Activated CD4-positive, alpha-beta T cell treated with anti-CD3 and anti-CD28 coated beads, Interleukin-2, amount 10 ng/mL, durations not matched to agents 24 days and 14 days (primary cell): Measurements from ENCODE around the gene SPATA24. TPM values are rescaled to one million over a fixed set of nuclear protein-coding genes. Genes with fewer than 3 reads are reported as not detected.
"Not testable (repeated sequence)": the region's sequence is repeated elsewhere in the genome, so short reads cannot be mapped to it uniquely, and the experiment has no call there.

ENCODE experiments used
- DNase-seq: peaks from one replicate; pipeline ENCODE4 v3.0.0; 2022
- H3K27ac Mint-ChIP-seq: one replicate; pipeline ENCODE4 v1.8.0; 2022; ENCODE audit warnings: mild to moderate bottlenecking, mixed read lengths
- H3K27me3 Mint-ChIP-seq: one replicate; pipeline ENCODE4 v1.8.0; 2022; ENCODE audit warnings: mixed read lengths
- H3K36me3 Mint-ChIP-seq: one replicate; pipeline ENCODE4 v1.8.0; 2022; ENCODE audit warnings: low read depth, mild to moderate bottlenecking, mixed read lengths
- H3K4me1 Mint-ChIP-seq: one replicate; pipeline ENCODE4 v1.8.0; 2021; ENCODE audit warnings: mixed read lengths
- H3K4me3 Mint-ChIP-seq: one replicate; pipeline ENCODE4 v1.8.0; 2022; ENCODE audit warnings: mild to moderate bottlenecking, moderate library complexity, mixed read lengths
- H3K9me3 Mint-ChIP-seq: one replicate; pipeline ENCODE4 v1.8.0; 2021; ENCODE audit warnings: mixed read lengths
- intact Hi-C: fragments of 100-400 bp; cut with micrococcal nuclease; formaldehyde crosslinking; loops from one replicate; pipeline ENCODE4 v1.15.1; 2023
- total RNA-seq: library from RNA; stranded (reverse); gene quantifications from 2 replicates; pipeline ENCODE4 v1.2.3, GENCODE V29; 2022

SPATA24 gene
- total RNA-seq, 1 donor from 2014 or later, result 4.2 TPM

GRCh38 chr5:139387611-139388197, 16.2 kb downstream of the SPATA24 start:
- Mint-ChIP-seq H3K27ac (peak overlapping the region; percentile 60), H3K9me3 (no peaks in the 10 kb centered on the region), H3K27me3 (no peaks in the 10 kb centered on the region), H3K4me3 (peak overlapping the region; percentile 77), H3K4me1 (peaks cover 67% of the 10 kb centered on the region), H3K36me3 (peaks cover 8% of the 10 kb centered on the region)
- no peak for DNase-seq
- intact Hi-C loops, result no loop called here

GRCh38 chr5:139386956-139387355, 16.9 kb downstream of the SPATA24 start:
- intact Hi-C loops, H3K36me3 Mint-ChIP-seq, H3K27me3 Mint-ChIP-seq, H3K4me3 Mint-ChIP-seq, H3K9me3 Mint-ChIP-seq, DNase-seq: not testable (repeated sequence)
- Mint-ChIP-seq H3K27ac (peak overlapping the region; percentile 63), H3K4me1 (peaks cover 67% of the 10 kb centered on the region)

DNA sequence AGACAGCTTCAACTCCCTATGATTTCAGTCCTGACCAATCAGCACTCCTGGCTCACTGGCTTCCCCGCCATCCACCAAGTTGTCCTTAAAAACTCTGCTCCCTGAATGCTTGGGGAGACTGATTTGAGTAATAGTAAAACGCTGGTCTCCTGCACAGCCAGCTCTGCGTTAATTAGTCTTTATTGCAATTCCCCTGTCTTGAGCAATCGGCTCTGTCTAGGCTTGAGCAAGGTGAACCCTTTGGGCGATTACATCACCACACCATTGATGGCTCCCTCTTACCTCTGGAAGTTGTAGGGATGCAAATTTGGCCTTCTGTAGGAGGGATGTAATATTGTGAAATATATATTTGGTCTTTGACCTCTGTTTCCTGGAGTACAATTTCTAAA, 17.8 kb downstream of the SPATA24 start:
- peak overlapping the region; percentile 92 for H3K27ac Mint-ChIP-seq
- peak overlapping the region; percentile 84 for H3K4me3 Mint-ChIP-seq

DNA sequence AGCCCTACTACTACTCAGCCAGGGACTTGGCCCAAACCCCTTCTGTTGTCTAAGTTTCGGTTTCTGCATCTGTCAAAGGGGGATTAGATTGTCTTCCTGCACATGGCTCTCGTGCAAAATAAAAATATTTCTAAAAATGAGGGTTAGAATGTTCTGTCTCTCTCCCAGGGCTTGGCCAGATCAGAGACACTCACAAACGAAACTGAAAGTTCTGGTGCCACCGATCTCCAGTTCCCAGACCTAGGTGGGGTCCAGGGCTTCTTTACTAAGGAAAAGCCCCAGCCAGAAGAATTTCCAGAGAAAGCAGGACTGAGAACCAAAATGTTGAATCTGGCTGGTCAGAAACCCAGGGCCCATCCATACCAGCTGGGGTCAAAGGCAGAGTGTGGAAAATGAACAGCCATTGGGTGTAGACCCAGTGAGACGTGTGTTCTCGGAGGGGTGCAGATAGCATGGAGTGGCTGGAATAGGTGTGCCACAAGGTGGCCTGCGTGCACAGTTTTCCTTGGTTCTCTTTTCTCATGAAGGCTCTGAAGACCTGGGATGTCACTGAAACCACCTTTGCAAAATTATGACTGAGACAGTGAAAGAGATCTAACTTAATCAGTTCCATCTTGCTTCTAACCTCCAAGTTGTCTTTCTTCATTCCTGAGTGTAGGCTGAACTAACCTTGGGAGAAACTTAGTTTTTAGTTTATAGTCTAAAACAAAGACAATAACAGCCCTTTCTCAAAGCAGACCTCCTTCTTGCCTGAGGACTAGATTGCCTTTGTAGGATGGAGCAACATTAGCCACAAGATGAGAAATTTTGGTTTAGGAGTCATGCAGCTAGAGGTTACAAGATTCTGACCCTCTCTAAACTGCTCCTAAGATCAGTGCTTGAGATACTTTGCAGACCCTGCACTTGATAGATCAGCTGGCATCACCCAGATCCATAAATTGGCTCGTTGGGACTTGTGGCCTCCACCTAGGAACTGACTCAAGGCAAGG, 18.5 kb downstream of the SPATA24 start:
- DNase-seq, result peak; percentile 82
- Mint-ChIP-seq H3K9me3 (no peaks in the 10 kb centered on the region), H3K4me3 (peak overlapping the region; percentile 84), H3K27ac (peak overlapping the region; percentile 92), H3K4me1 (peaks cover 52% of the 10 kb centered on the region), H3K27me3 (no peaks in the 10 kb centered on the region), H3K36me3 (peaks cover 3% of the 10 kb centered on the region)
- intact Hi-C loops, result loop anchor here (2.0 kb wide), 1 partner anchor 15 kb away; no protein-coding TSS in a partner anchor

More for the DNA sequence above, 17.8 kb downstream of the SPATA24 start:
- no peak for DNase-seq
- Mint-ChIP-seq H3K4me1 (peaks cover 59% of the 10 kb centered on the region), H3K9me3 (no peaks in the 10 kb centered on the region), H3K36me3 (peaks cover 3% of the 10 kb centered on the region), H3K27me3 (no peaks in the 10 kb centered on the region)
- intact Hi-C loops, result no loop called here

DNA sequence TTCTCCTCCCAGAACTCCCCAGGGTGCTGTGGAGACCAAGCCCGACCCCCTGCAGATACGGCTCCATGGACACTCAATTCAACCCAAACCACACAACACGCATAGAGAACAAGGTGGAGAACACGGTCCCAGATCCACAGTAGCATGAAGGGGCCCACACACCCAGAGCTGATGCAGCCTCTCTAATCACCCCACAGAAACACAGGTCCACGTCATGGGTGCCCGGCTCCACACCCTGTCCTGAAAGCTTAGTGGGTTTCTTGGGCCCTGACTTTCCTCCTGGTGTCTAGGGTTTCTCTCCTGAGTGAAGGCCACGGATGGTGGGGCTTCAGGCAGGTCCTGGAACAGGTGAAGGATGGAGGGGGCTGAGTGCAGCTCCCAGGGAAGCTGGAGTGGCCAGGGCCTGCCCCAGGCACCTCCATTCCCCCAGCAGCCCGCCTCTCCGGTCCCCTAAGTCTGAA, 19.3 kb downstream of the SPATA24 start:
- H3K27me3 Mint-ChIP-seq, result no peaks in the 10 kb centered on the region
- no peak for DNase-seq
- H3K4me3 Mint-ChIP-seq, result peak overlapping the region; percentile 84
- H3K9me3 Mint-ChIP-seq, result no peaks in the 10 kb centered on the region
- H3K36me3 Mint-ChIP-seq, result peaks cover 3% of the 10 kb centered on the region
- H3K27ac Mint-ChIP-seq, result peak overlapping the region; percentile 92
- intact Hi-C loops, result loop anchor here (2.0 kb wide), 1 partner anchor 14 kb away; no protein-coding TSS in a partner anchor
- H3K4me1 Mint-ChIP-seq, result peaks cover 44% of the 10 kb centered on the region

GRCh38 chr5:139383993-139384590, 19.8 kb downstream of the SPATA24 start:
- no peaks in the 10 kb centered on the region for H3K36me3 Mint-ChIP-seq
- no peaks in the 10 kb centered on the region for H3K9me3 Mint-ChIP-seq
- H3K4me3 Mint-ChIP-seq, result peak overlapping the region; percentile 84
- H3K27me3 Mint-ChIP-seq, result no peaks in the 10 kb centered on the region
- intact Hi-C loops, result loop anchor here (2.0 kb wide), 1 partner anchor 13 kb away; no protein-coding TSS in a partner anchor
- H3K27ac Mint-ChIP-seq, result peak overlapping the region; percentile 92
- H3K4me1 Mint-ChIP-seq, result peaks cover 41% of the 10 kb centered on the region
- DNase-seq, result no peak

DNA sequence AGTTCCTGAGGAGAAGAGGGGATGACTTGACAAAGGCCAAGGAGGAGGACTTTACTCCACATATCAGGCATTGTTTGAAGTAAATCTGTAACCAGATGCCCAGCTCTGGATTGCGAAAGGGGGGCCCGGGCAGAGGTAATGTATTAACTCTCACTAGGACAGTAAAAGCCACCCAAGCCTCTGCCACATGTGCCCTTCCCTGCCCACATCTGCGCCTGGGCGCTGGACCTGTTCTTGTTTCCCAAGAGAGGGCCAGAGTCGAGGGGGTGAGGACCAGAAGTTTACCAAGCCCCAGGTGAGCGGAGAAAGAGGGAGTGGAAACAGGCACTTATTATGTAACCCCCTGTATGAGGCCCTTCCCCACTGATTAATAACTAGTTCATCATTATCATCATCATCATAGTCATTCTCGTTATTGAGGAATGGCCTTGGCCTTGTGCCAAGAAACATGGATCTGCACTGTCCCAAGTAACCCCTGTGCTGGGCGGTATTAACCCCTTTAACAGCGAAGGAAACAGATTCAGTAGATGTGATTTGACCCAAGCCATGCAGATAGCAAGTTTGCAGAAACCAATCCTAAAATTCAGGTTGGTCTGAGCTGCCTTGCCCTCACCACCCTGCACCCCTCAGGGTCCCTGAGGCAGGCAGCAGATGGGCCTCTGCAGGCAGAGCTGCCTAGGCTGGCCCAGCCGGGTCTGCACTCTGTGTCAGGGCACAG, 20.5 kb downstream of the SPATA24 start, which contains the start of gene SLC23A1:
Gene SLC23A1 (minus strand): TSS at position 23 of the 718 bp plus-strand sequence. CDS start 44 bp downstream, outside the sequence.
- intact Hi-C loops, result no loop called here
- no peaks in the 10 kb centered on the region for H3K27me3 Mint-ChIP-seq
- H3K9me3 Mint-ChIP-seq, result no peaks in the 10 kb centered on the region
- peaks cover 38% of the 10 kb centered on the region for H3K4me1 Mint-ChIP-seq
- H3K27ac Mint-ChIP-seq, result peak within 1 kb of the TSS; percentile 92
- no peak for DNase-seq
- no peaks in the 10 kb centered on the region for H3K36me3 Mint-ChIP-seq
- no peak within 1 kb of the TSS for H3K4me3 Mint-ChIP-seq

DNA sequence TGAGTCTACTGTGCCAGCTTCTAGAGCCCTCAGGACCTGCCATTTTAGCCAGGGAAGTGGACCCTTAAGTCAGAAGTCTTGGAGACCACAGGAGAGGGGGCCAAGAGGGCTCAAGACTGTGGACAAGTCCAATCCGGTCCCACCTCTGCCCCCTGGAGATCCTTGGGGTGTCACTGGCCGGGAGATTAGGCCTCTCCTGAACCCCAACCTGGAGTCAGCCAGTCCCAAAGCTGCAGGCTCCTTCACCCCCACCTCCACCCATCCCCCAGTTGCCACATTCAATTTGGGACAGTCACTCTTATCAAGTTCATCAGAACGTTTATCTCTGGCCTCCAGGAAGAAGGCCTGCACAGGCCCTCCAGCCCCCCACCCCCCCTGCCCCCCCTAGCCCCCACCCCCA, 21.1 kb downstream of the SPATA24 start:
- Mint-ChIP-seq H3K4me3 (no peak overlapping the region), H3K9me3 (no peaks in the 10 kb centered on the region), H3K36me3 (no peaks in the 10 kb centered on the region), H3K27ac (no peak overlapping the region), H3K4me1 (peaks cover 32% of the 10 kb centered on the region), H3K27me3 (no peaks in the 10 kb centered on the region)
- intact Hi-C loops, result no loop called here
- DNase-seq, result no peak

DNA sequence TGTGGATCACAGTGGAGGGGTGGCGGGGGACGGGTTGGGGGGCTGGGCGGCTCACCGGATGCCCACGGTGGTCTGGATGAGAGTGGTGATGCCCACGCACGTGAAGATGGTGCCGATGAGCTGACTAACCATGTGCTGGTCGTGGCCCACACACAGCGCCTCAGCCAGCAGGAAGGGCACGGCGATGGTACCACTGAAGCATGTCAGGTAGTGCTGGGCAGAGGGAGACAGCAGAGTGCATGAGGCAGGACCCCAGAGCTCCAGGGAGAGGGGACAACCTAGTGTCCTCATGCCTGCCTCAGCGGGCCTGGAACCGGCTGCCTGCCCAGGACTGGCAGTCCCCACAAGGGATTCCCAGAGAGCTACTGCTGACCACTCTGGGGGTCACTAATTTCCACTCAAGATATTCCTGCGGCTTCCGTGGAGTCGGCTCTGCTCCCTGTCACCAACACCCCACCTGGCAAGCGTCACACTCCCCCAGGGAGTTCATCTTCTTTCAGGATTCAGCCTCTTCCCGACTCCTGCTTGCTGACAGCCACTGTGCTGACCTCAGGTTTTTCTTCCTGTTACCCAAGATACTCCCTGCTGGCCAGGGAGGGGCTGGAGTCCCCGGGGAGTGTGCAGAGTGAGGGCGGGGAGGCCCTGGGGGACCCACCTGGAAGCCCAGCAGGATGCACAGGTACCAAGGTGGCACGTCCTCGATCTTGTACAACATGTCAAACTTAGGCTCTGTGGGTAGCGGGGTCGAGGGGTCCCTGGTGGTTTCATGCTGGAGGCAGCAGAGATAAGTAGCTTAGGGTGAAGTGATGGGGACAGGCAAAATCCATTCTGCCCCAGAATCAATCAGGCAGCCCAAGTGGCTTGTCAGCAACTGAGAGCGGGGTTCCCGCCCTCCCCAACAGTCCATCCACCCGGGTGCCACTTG, 21.8 kb downstream of the SPATA24 start:
- intact Hi-C loops, result no loop called here
- Mint-ChIP-seq H3K4me1 (peaks cover 35% of the 10 kb centered on the region), H3K27ac (no peak overlapping the region), H3K36me3 (peaks cover 4% of the 10 kb centered on the region), H3K9me3 (no peaks in the 10 kb centered on the region), H3K27me3 (no peaks in the 10 kb centered on the region), H3K4me3 (no peak overlapping the region)
- no peak for DNase-seq

GRCh38 chr5:139379626-139380449, 24.1 kb downstream of the SPATA24 start:
- Mint-ChIP-seq H3K4me3 (no peak overlapping the region), H3K9me3 (no peaks in the 10 kb centered on the region), H3K27me3 (no peaks in the 10 kb centered on the region), H3K27ac (no peak overlapping the region), H3K36me3 (peaks cover 5% of the 10 kb centered on the region), H3K4me1 (peaks cover 15% of the 10 kb centered on the region)
- no peak for DNase-seq
- intact Hi-C loops, result no loop called here

GRCh38 chr5:139378941-139379361, 24.9 kb downstream of the SPATA24 start:
- Mint-ChIP-seq H3K36me3 (peaks cover 5% of the 10 kb centered on the region), H3K9me3 (no peaks in the 10 kb centered on the region), H3K4me3 (no peak overlapping the region), H3K27ac (no peak overlapping the region), H3K27me3 (no peaks in the 10 kb centered on the region), H3K4me1 (peaks cover 9% of the 10 kb centered on the region)
- intact Hi-C loops, result no loop called here
- no peak for DNase-seq
